Gastroesophageal sphincter (tissue), 4 donors: ENCODE data around the gene SEC24A. TPM values are rescaled to one million over a fixed set of nuclear protein-coding genes. Genes with fewer than 3 reads are reported as not detected.

Source experiments
- ATAC-seq: fragments of 150-250 bp; one replicate; pipeline ENCODE4 v1.9.1; 2016; ENCODE audit warnings: mild to moderate bottlenecking, moderate library complexity
- H3K27ac ChIP-seq, 4 donors: fragments of 200-600 bp; sonication (generic) in 3 of 4; 1 replicate in 3 of 4; 2 replicates in 1 of 4; pipeline ENCODE4 v1.5.1; 2016 to 2019
- H3K27me3 ChIP-seq: fragments of 200-600 bp; sonication (generic); one replicate; pipeline ENCODE4 v1.5.1; 2019
- H3K36me3 ChIP-seq, 2 donors: fragments of 200-600 bp; sonication (generic); one replicate each; pipeline ENCODE4 v1.5.1; 2019; ENCODE audit warnings: control low read depth in 1 of 2
- H3K4me1 ChIP-seq, 3 donors: fragments of 200-600 bp; sonication (generic); 1 replicate in 2 of 3; 2 replicates in 1 of 3; pipeline ENCODE4 v1.5.1; 2016 to 2019; ENCODE audit warnings: control low read depth in 2 of 3
- H3K4me3 ChIP-seq, 2 donors: fragments of 200-600 bp; sonication (generic); one replicate each; pipeline ENCODE4 v1.5.1; 2019; ENCODE audit warnings: mild to moderate bottlenecking in 1 of 2, moderate library complexity in 1 of 2
- H3K9me3 ChIP-seq, 3 donors: fragments of 200-600 bp; sonication (generic); one replicate each; pipeline ENCODE4 v1.5.1; 2017 to 2019; ENCODE audit warnings: control low read depth in 2 of 3
- EP300 ChIP-seq: sonication (generic); formaldehyde crosslinking; IDR thresholded peaks from one replicate; pipeline ENCODE4 v1.6.1; 2017; ENCODE audit warnings: antibody characterized with exemption, mild to moderate bottlenecking
- POLR2A ChIP-seq, 2 donors: fragments of 450-650 bp; IDR thresholded peaks; one replicate each; pipeline ENCODE4 v1.6.1; 2017; ENCODE audit warnings: antibody characterized with exemption in 2 of 2, mild to moderate bottlenecking in 2 of 2, moderate library complexity in 1 of 2
- POLR2AphosphoS5 ChIP-seq: sonication (generic); formaldehyde crosslinking; IDR thresholded peaks from one replicate; pipeline ENCODE4 v1.6.1; 2017; ENCODE audit warnings: antibody characterized with exemption
- WGBS, 2 donors: methylation state at CpG; one replicate each; pipeline ENCODE4 v1.1.5; 2018; ENCODE audit warnings: low coverage in 1 of 2; 5-methylcytosine and 5-hydroxymethylcytosine counted together
- total RNA-seq, 4 donors: library from RNA; depleted of rRNA; stranded (reverse); fragments of >200 nt; gene quantifications; one replicate each; pipeline ENCODE4 v1.1.0, GENCODE V29; 2016
- TF ChIP-seq, protein P1 (sequence below), 4 experiments: fragments of 200-600 bp in 2 of 4; fragments of 450-650 bp in 2 of 4; sonication (generic) in 1 of 4; IDR thresholded peaks; one replicate each; pipeline ENCODE4 v1.5.1; 2017 to 2019; ENCODE audit warnings: antibody characterized with exemption in 4 of 4, mild to moderate bottlenecking in 2 of 4, moderate library complexity in 2 of 4

Gene SEC24A
- total RNA-seq, 4 donors from 2014 or later: 13.0 to 18.3 (median 14.7) TPM

GRCh38 chr5:134637116-134637721 lies 11.4 kb upstream of the SEC24A start:
- Histone ChIP-seq H3K9me3 (no peaks in the 10 kb centered on the region), H3K27ac (no peak overlapping the region), H3K36me3 (no peaks in the 10 kb centered on the region), H3K4me3 (no peak overlapping the region), H3K27me3 (no peaks in the 10 kb centered on the region), H3K4me1 (peaks cover 0 to 5% (median 0%) of the 10 kb centered on the region in 3 donors)
- 70 to 77% methylated on average over 3 to 7 of the region's 9 CpGs for WGBS, 2 donors
- TF ChIP-seq EP300 (no peak), POLR2A (IDR thresholded peaks at IDR 0.05) (no peak), POLR2AphosphoS5 (no peak)
- TF ChIP-seq, protein P1, sequence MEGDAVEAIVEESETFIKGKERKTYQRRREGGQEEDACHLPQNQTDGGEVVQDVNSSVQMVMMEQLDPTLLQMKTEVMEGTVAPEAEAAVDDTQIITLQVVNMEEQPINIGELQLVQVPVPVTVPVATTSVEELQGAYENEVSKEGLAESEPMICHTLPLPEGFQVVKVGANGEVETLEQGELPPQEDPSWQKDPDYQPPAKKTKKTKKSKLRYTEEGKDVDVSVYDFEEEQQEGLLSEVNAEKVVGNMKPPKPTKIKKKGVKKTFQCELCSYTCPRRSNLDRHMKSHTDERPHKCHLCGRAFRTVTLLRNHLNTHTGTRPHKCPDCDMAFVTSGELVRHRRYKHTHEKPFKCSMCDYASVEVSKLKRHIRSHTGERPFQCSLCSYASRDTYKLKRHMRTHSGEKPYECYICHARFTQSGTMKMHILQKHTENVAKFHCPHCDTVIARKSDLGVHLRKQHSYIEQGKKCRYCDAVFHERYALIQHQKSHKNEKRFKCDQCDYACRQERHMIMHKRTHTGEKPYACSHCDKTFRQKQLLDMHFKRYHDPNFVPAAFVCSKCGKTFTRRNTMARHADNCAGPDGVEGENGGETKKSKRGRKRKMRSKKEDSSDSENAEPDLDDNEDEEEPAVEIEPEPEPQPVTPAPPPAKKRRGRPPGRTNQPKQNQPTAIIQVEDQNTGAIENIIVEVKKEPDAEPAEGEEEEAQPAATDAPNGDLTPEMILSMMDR (IDR thresholded peaks at IDR 0.05): no peak
- no peak for ATAC-seq

DNA sequence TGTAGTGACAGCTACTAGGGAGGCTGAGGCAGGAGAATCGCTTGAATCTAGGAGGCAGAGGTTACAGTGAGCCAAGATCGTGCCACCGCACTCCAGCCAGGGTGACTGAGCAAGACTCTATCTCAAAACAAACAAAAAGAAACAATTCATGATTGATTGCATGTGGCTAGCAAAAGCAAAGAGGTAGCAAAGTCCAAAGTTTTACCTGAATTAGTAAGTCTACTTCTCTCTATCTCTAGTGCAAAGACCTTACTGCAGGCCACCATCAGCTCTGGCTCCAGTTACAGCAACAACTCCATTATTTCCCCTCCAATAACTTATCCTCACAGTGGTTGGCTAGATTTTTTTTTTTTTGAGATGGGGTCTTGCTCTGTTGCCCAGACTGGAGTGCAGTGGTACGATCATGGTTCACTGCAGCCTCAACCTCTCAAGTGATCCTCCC lies 9.8 kb upstream of the SEC24A start:
- 69 to 90% methylated on average over 2 to 3 of the region's 4 CpGs for WGBS, 2 donors
- H3K9me3 ChIP-seq: no peaks in the 10 kb centered on the region
- H3K27ac ChIP-seq: no peak overlapping the region
- no peaks in the 10 kb centered on the region for H3K36me3 ChIP-seq
- H3K27me3 ChIP-seq: no peaks in the 10 kb centered on the region
- TF ChIP-seq, protein P1 (IDR thresholded peaks at IDR 0.05): no peak
- TF ChIP-seq EP300: no peak
- TF ChIP-seq POLR2A (IDR thresholded peaks at IDR 0.05): no peak
- no peak for TF ChIP-seq POLR2AphosphoS5
- H3K4me3 ChIP-seq: no peak overlapping the region
- ATAC-seq: no peak
- no peaks in the 10 kb centered on the region for H3K4me1 ChIP-seq

DNA sequence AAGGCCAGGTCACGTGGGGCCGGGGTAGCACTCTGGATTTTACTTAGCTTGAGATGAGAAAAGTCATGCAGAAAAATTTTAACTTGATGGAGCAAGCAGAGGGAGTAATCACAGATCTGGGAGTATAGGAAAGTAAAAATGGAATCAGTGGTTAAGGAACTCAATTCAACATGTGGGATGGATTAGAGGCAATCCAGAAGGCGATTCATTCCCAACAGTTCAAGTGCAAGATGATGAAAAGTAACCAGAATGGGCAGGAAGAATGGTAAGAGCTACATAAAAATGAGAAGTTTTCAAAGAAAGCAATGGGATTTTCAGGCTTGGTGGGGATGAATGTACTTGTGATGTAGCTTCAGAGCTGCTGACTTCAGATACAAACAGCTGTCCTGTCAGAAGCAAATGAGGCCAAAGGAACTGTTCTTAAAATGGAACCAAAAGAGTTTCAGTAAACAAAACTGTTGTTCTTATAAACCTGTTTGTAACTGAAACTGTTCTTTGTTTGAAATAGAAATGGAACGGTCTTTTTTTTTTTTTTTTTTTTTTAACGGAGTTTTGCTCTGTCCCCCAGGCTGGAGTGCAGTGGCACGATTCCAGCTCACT lies 5.6 kb upstream of the SEC24A start:
- peaks cover 0 to 14% (median 4%) of the 10 kb centered on the region in 3 donors for H3K4me1 ChIP-seq
- no peak overlapping the region for H3K4me3 ChIP-seq
- no peaks in the 10 kb centered on the region for H3K36me3 ChIP-seq
- TF ChIP-seq EP300 (no peak), POLR2A (IDR thresholded peaks at IDR 0.05) (no peak), POLR2AphosphoS5 (no peak)
- TF ChIP-seq, protein P1 (IDR thresholded peaks at IDR 0.05): no peak
- no peak for ATAC-seq
- 84 to 88% methylated on average over 4 to 6 of the region's 6 CpGs for WGBS, 2 donors
- no peaks in the 10 kb centered on the region for H3K9me3 ChIP-seq
- H3K27ac ChIP-seq: no peak overlapping the region
- no peaks in the 10 kb centered on the region for H3K27me3 ChIP-seq

DNA sequence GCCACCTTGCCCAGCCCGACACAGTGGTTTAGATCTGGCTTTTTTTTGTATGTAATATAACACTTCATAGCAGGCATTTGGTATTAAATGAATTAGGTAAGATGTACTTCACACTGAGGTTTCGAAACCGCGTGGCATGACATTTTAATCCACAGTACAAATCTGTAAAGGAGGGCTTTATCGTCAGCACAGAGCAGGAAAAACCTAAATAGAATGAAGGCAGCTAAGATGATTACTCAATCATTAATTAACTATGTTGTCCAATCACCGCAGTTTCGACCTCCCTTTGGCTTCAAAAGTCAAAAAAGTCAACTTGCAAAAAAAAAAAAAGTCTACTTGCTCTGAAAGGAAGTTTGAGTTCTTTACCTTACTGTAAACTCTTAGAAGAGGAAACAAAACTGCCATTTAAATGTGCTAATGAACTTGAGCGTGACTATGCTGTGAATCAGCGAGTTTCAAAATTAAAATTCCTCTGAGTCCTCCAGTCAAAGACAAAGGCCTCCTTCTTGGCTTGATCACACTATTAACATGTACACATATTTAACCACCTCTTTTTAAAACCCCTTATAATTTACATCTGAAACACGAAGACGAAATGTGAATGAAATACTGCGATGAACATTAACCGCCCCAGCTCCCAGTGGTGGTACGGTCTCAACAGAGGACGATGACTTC lies 698 bp upstream of the SEC24A start:
- peak overlapping the region; percentile 80 to 85 for H3K4me3 ChIP-seq
- WGBS, 2 donors: 7 to 9% methylated on average over 14 to 15 of the region's 15 CpGs
- peak overlapping the region; percentile 72 to 97 (median 94) for H3K27ac ChIP-seq
- TF ChIP-seq POLR2AphosphoS5: no peak
- TF ChIP-seq, protein P1 (IDR thresholded peaks at IDR 0.05): no peak
- no peak for TF ChIP-seq EP300
- no peak for TF ChIP-seq POLR2A (IDR thresholded peaks at IDR 0.05)
- no peaks in the 10 kb centered on the region for H3K9me3 ChIP-seq
- peak; percentile 49 for ATAC-seq
- no peaks in the 10 kb centered on the region for H3K36me3 ChIP-seq
- no peaks in the 10 kb centered on the region for H3K27me3 ChIP-seq
- peaks cover 0 to 48% (median 12%) of the 10 kb centered on the region in 3 donors for H3K4me1 ChIP-seq
